Adrenal gland (tissue), 12 donors: ENCODE measurements around the gene PPP3CA. TPM values are rescaled to one million over a fixed set of nuclear protein-coding genes. Genes with fewer than 3 reads are reported as not detected.

ENCODE experiments used
- DNase-seq, 7 donors: peaks; one replicate each; pipeline ENCODE4 v3.0.0-alpha.2; 2019 to 2020
- H3K27ac ChIP-seq, 5 donors: fragments of 200-600 bp; sonication (generic) in 4 of 5; 1 replicate in 3 of 5; 2 replicates in 2 of 5; pipeline versions ENCODE4 v1.5.1 to v1.8.0; 2016 to 2020; ENCODE audit warnings: mild to moderate bottlenecking in 1 of 5
- H3K27me3 ChIP-seq: fragments of 200-600 bp; 2 replicates; pipeline ENCODE4 v1.8.0; 2021
- H3K36me3 ChIP-seq, 2 donors: fragments of 200-600 bp; replicated peaks in 1 of 2; 1 replicate in 1 of 2; 2 replicates in 1 of 2; pipeline versions ENCODE4 v1.5.1 to v1.8.0; 2018 to 2022
- H3K4me1 ChIP-seq, 2 donors: fragments of 200-600 bp; replicated peaks in 1 of 2; 1 replicate in 1 of 2; 2 replicates in 1 of 2; pipeline versions ENCODE4 v1.5.1 to v1.8.0; 2018 to 2021
- H3K4me3 ChIP-seq, 4 donors: fragments of 200-600 bp; sonication (generic) in 3 of 4; one replicate each; pipeline ENCODE4 v1.5.1; 2016 to 2018
- H3K9me3 ChIP-seq, 3 donors: fragments of 200-600 bp; sonication (generic) in 1 of 3; replicated peaks in 1 of 3; 1 replicate in 2 of 3; 2 replicates in 1 of 3; pipeline versions ENCODE4 v1.5.1 to v1.8.0; 2016 to 2021
- CTCF ChIP-seq, 6 experiments: fragments of 450-650 bp in 4 of 6; fragments of 200-600 bp in 2 of 6; sonication (generic) in 1 of 6; IDR thresholded peaks; 1 replicate in 5 of 6; 2 replicates in 1 of 6; pipeline versions ENCODE4 v1.5.1 to v1.8.0; 2016 to 2021; ENCODE audit warnings: antibody characterized with exemption in 6 of 6, mild to moderate bottlenecking in 2 of 6, moderate library complexity in 1 of 6
- POLR2A ChIP-seq, 2 donors: fragments of 450-650 bp; IDR thresholded peaks; one replicate each; pipeline ENCODE4 v1.6.1; 2017; ENCODE audit warnings: antibody characterized with exemption in 2 of 2, mild to moderate bottlenecking in 2 of 2, moderate library complexity in 1 of 2
- WGBS, 4 donors: extraction: QIAGEN DNeasy Blood & Tissue Kit in 2 of 4; methylation state at CpG; one replicate each; pipeline versions ENCODE4 v1.1.5 to v1.1.7; 2013 to 2017; 5-methylcytosine and 5-hydroxymethylcytosine counted together
- intact Hi-C, 2 donors: fragments of 100-400 bp; cut with DNase I; formaldehyde crosslinking; loops; one replicate each; pipeline versions ENCODE4 v1.14.1 to v1.15.0; 2022 to 2023
- polyA plus RNA-seq, 3 donors: library from polyadenylated mRNA; stranded (reverse); fragments of 200-250 nt in 2 of 3; fragments of 350-450 nt in 1 of 3; fragmentation: Illumina TruSeq in 1 of 3; extraction: RNeasy Lipid Tissue Mini Kit (QIAGEN cat#74804) in 1 of 3; gene quantifications; one replicate each; pipeline ENCODE4 v1.2.3, GENCODE V29; 2013 to 2014
- total RNA-seq, 9 donors: library from RNA; depleted of rRNA in 4 of 9; stranded (reverse); fragments of >200 nt in 4 of 9; fragments of 120-200 nt in 1 of 9; fragmentation: NEBNext Ultra II Directional in 1 of 9; extraction: Animal tissue kit (Norgen Biotek cat#: 25700) in 1 of 9; gene quantifications; one replicate each; pipeline versions ENCODE4 v1.1.0 to v1.2.4, GENCODE V29; 2013 to 2023
- donor health status: healthy with polysubstance abuse.
- donor health status: Bipolar disorder and iron deficiency.
- donor health status: DM: yes; HTN: yes; CAD: no.
- donor health status: DM: no; HTN: no; CAD: no.
- donor health status: DM: no; HTN: no; CAD: no.
- donor health status: DM: yes; HTN: yes; CAD: no.

Gene PPP3CA
- total and polyA plus RNA-seq, 12 donors = 13.8 to 138 (median 43.8) TPM

- no peaks in the 10 kb centered on the region for H3K36me3 ChIP-seq
- no peak for DNase-seq
- H3K27me3 ChIP-seq = no peaks in the 10 kb centered on the region
- WGBS, 4 donors = 78 to 89% (median 86%) methylated on average over 1 of the region's 1 CpG
- no peaks in the 10 kb centered on the region for H3K9me3 ChIP-seq
- no peak overlapping the region for H3K4me3 ChIP-seq
- H3K27ac ChIP-seq = no peak overlapping the region
- H3K4me1 ChIP-seq = peaks cover 0 to under 1% of the 10 kb centered on the region in 2 donors
- intact Hi-C loops = no loop called here
- TF ChIP-seq CTCF (IDR thresholded peaks at IDR 0.05) = no peak
- TF ChIP-seq POLR2A (IDR thresholded peaks at IDR 0.05) = no peak
These were observed 276.1 kb downstream of the PPP3CA start for GRCh38 chr4:101071241-101071640.

DNA sequence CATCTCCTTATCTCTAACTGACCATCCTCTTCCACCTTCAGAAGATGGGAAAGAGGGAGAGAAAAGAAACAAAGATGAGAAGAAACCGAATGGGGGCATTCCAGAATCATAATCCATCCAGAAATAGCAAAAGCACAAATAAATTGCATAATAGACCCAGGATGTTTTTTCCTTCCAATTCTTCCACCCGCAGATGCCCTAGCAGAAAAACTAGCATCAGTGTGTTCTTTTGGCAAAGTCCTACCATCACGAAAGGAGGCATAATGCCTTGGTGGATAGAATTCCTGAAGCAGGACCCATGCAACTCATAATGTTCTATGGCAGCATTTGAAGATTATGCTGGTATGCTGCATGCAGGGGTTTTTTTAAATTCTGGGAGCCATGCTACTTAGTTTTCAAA lies 279.2 kb downstream of the PPP3CA start:
- no peaks in the 10 kb centered on the region for H3K9me3 ChIP-seq
- TF ChIP-seq CTCF (IDR thresholded peaks at IDR 0.05) (no peak), POLR2A (IDR thresholded peaks at IDR 0.05) (no peak)
- H3K27ac ChIP-seq = no peak overlapping the region
- H3K27me3 ChIP-seq = no peaks in the 10 kb centered on the region
- no peaks in the 10 kb centered on the region for H3K36me3 ChIP-seq
- intact Hi-C loops = no loop called here
- WGBS, 4 donors = 87 to 93% (median 90%) methylated on average over 3 of the region's 3 CpGs
- no peak for DNase-seq
- H3K4me3 ChIP-seq = no peak overlapping the region
- peaks cover 0 to 12% of the 10 kb centered on the region in 2 donors for H3K4me1 ChIP-seq

DNA sequence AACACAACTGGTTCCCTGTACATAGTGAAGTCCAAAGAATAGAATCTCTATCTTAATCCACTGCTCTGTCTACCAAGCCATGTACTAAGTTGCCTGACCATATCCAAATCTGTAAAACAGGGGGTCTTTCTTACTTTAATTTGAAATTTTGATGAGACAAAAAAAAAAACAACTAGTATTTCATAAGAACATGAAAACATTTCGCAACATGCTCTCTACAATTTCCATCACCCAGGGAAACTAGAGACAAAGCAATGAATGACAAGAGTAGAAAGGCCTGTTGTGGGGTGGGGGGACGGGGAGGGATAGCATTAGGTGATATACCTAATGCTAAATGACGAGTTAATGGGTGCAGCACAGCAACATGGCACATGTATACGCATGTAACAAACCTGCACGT lies 279.9 kb downstream of the PPP3CA start:
- H3K36me3 ChIP-seq = no peaks in the 10 kb centered on the region
- no peak overlapping the region for H3K4me3 ChIP-seq
- intact Hi-C loops = no loop called here
- DNase-seq = no peak
- H3K27me3 ChIP-seq = no peaks in the 10 kb centered on the region
- H3K27ac ChIP-seq = no peak overlapping the region
- 92 to 99% (median 94%) methylated on average over 5 of the region's 5 CpGs for WGBS, 4 donors
- peaks cover 0 to 12% of the 10 kb centered on the region in 2 donors for H3K4me1 ChIP-seq
- no peak for TF ChIP-seq CTCF (IDR thresholded peaks at IDR 0.05)
- no peak for TF ChIP-seq POLR2A (IDR thresholded peaks at IDR 0.05)
- H3K9me3 ChIP-seq = no peaks in the 10 kb centered on the region

- Histone ChIP-seq H3K4me3 (no peak overlapping the region), H3K36me3 (no peaks in the 10 kb centered on the region), H3K4me1 (peaks cover 0 to 12% of the 10 kb centered on the region in 2 donors), H3K9me3 (no peaks in the 10 kb centered on the region), H3K27ac (no peak overlapping the region), H3K27me3 (no peaks in the 10 kb centered on the region)
- WGBS, 4 donors = 94 to 98% (median 96%) methylated on average over 6 of the region's 6 CpGs
- intact Hi-C loops = no loop called here
- DNase-seq = no peak
- TF ChIP-seq POLR2A (IDR thresholded peaks at IDR 0.05) (no peak), CTCF (IDR thresholded peaks at IDR 0.05) (no peak)
These were observed 280.6 kb downstream of the PPP3CA start for GRCh38 chr4:101066626-101067170.
